Panc1 (cell line): Measurements from ENCODE around the gene VSIG2.

Experiments
- CTCF ChIP-seq: fragments of 450-650 bp; IDR thresholded peaks from 2 replicates; pipeline ENCODE4 v1.5.1; 2017; ENCODE audit warnings: mild to moderate bottlenecking
- REST ChIP-seq, 2 experiments: IDR thresholded peaks; 2 replicates each; pipeline ENCODE4 v1.6.1; 2011 to 2012; ENCODE audit warnings: low read depth in 2 of 2, control low read depth in 1 of 2, low read length in 1 of 2, mild to moderate bottlenecking in 1 of 2, moderate library complexity in 1 of 2; ENCODE audit not compliant: insufficient read depth in 1 of 2
- SIN3A ChIP-seq: IDR thresholded peaks from 2 replicates; pipeline ENCODE4 v1.6.1; 2012; ENCODE audit warnings: low read depth, mild to moderate bottlenecking, low read length, moderate library complexity, borderline replicate concordance; ENCODE audit not compliant: insufficient read depth

GRCh38 chr11:124722176-124722575 lies 29.9 kb downstream of the VSIG2 start:
- TF ChIP-seq REST (IDR thresholded peaks at IDR 0.05; ENCODE audit: insufficient read depth in 1 of 2, low read depth in 2 of 2, low read length in 1 of 2) (no peak), CTCF (no peak), SIN3A (no peak)
